ENCODE measurements around the gene HOXA11. TPM values are rescaled to one million over a fixed set of nuclear protein-coding genes. Genes with fewer than 3 reads are reported as not detected.

The HOXA11 gene
- total RNA-seq, 1 experiment from 2014 or later, result not detected

DNA sequence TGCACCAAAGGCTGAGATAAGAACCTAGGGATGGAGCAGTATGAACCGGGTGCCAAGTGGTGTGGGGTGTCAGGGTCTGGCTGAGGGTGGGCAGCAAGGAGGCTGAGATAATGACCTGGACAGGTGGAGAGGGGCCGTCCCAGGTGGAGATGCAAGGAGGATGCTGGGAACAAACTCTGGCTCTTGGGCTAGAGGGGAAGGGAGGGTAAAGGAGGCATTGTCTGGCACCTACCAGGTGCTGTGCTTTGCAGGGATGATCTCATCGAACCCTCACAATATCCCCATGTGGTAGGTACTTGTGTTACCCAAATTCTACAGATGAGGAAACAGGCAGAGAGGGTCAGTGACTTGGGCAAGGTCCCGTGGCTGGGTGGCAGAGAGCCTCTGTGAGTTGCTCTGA, 34.8 kb upstream of the HOXA11 start:
- DNase-seq (ENCODE audit: low spot score), result no peak
- BruUV-seq (replicated peaks), result no TSS peak
- CTCF ChIA-PET, result no interaction called here

DNA sequence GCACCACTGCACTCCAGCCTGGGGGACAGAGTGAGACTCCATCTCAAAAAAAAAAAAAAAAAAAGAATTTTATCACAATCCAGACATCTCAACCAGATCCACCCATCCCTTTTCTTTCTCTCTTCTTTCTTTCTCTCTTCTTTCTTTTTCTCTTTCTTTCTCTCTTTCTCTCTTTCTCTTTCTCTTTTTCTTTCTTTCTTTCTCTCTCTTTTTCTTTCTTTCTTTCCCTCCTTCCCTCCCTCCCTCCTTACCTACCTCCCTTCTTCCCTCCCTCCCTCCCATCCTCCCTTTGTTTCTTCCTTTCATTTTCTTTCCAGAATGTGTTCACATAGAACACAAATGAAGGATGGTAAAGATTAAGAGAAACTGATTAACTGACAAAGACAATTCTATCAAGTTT, 32.9 kb upstream of the HOXA11 start:
- H3K4me1 ChIP-seq (ENCODE audit: insufficient read depth, low read length, poor library complexity, severe bottlenecking), result no peaks in the 10 kb centered on the region
- CTCF ChIA-PET, result no interaction called here
- no peaks in the 10 kb centered on the region for H3K9me3 ChIP-seq (ENCODE audit: low read depth, low read length, poor library complexity, severe bottlenecking)
- no peaks in the 10 kb centered on the region for H3K36me3 ChIP-seq (ENCODE audit: insufficient read depth, low read length, poor library complexity, severe bottlenecking)
- no peak for TF ChIP-seq EZH2 (IDR thresholded peaks at IDR 0.05; ENCODE audit: borderline replicate concordance, low read depth, low read length, poor library complexity, severe bottlenecking)
- TF ChIP-seq, protein P1, sequence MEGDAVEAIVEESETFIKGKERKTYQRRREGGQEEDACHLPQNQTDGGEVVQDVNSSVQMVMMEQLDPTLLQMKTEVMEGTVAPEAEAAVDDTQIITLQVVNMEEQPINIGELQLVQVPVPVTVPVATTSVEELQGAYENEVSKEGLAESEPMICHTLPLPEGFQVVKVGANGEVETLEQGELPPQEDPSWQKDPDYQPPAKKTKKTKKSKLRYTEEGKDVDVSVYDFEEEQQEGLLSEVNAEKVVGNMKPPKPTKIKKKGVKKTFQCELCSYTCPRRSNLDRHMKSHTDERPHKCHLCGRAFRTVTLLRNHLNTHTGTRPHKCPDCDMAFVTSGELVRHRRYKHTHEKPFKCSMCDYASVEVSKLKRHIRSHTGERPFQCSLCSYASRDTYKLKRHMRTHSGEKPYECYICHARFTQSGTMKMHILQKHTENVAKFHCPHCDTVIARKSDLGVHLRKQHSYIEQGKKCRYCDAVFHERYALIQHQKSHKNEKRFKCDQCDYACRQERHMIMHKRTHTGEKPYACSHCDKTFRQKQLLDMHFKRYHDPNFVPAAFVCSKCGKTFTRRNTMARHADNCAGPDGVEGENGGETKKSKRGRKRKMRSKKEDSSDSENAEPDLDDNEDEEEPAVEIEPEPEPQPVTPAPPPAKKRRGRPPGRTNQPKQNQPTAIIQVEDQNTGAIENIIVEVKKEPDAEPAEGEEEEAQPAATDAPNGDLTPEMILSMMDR (conservative IDR thresholded peaks at IDR 0.05; ENCODE audit: low read depth, low read length), result no peak
- POLR2A ChIA-PET (ENCODE audit: low non-redundant PET), result no interaction called here
- intact Hi-C loops (cut with micrococcal nuclease; ENCODE audit: unreplicated experiment), result no loop called here
- no peak overlapping the region for H3K27ac ChIP-seq (ENCODE audit: low read depth, low read length, poor library complexity, severe bottlenecking)
- DNase-seq (ENCODE audit: low spot score), result no peak
- no peak overlapping the region for H3K4me3 ChIP-seq (ENCODE audit: low read depth, low read length, poor library complexity, severe bottlenecking)
- H3K27me3 ChIP-seq (replicated peaks; ENCODE audit: insufficient read depth, low read depth, low read length, poor library complexity), result peaks cover 41% of the 10 kb centered on the region
- BruUV-seq (replicated peaks), result no TSS peak

More for the DNA sequence above, 34.8 kb upstream of the HOXA11 start:
- POLR2A ChIA-PET (ENCODE audit: low non-redundant PET), result no interaction called here
- Histone ChIP-seq H3K4me3 (ENCODE audit: low read depth, low read length, poor library complexity, severe bottlenecking) (no peak overlapping the region), H3K27me3 (replicated peaks; ENCODE audit: insufficient read depth, low read depth, low read length, poor library complexity) (peaks cover 60% of the 10 kb centered on the region), H3K9me3 (ENCODE audit: low read depth, low read length, poor library complexity, severe bottlenecking) (no peaks in the 10 kb centered on the region), H3K4me1 (ENCODE audit: insufficient read depth, low read length, poor library complexity, severe bottlenecking) (no peaks in the 10 kb centered on the region), H3K36me3 (ENCODE audit: insufficient read depth, low read length, poor library complexity, severe bottlenecking) (no peaks in the 10 kb centered on the region), H3K27ac (ENCODE audit: low read depth, low read length, poor library complexity, severe bottlenecking) (no peak overlapping the region)
- intact Hi-C loops (cut with micrococcal nuclease; ENCODE audit: unreplicated experiment), result no loop called here
- no peak for TF ChIP-seq EZH2 (IDR thresholded peaks at IDR 0.05; ENCODE audit: borderline replicate concordance, low read depth, low read length, poor library complexity, severe bottlenecking)
- TF ChIP-seq, protein P1 (conservative IDR thresholded peaks at IDR 0.05; ENCODE audit: low read depth, low read length), result no peak

DNA sequence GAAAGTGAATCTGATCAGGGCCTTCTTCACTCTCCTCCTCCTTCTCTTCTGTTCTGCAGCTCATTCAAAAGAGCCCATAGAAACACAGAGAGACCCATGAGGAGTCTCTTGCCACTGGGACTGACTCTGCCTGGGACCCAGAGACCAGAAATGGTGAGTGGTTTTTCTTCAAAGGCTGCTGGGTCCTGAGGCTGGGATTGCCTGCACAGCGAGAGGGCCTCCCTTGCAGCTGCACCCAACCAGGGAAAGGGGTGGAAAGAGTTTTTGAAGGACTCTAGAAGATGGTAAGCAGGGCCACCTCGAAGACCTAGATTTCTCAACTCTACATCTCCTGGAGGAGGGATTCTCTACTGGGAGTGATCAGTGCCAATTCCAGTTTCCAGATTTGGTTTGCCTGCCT, 30.3 kb upstream of the HOXA11 start:
- Histone ChIP-seq H3K9me3 (ENCODE audit: low read depth, low read length, poor library complexity, severe bottlenecking) (no peaks in the 10 kb centered on the region), H3K4me1 (ENCODE audit: insufficient read depth, low read length, poor library complexity, severe bottlenecking) (no peaks in the 10 kb centered on the region), H3K36me3 (ENCODE audit: insufficient read depth, low read length, poor library complexity, severe bottlenecking) (no peaks in the 10 kb centered on the region), H3K4me3 (ENCODE audit: low read depth, low read length, poor library complexity, severe bottlenecking) (no peak overlapping the region), H3K27ac (ENCODE audit: low read depth, low read length, poor library complexity, severe bottlenecking) (no peak overlapping the region), H3K27me3 (replicated peaks; ENCODE audit: insufficient read depth, low read depth, low read length, poor library complexity) (peaks cover 39% of the 10 kb centered on the region)
- no peak for DNase-seq (ENCODE audit: low spot score)
- no TSS peak for BruUV-seq (replicated peaks)
- POLR2A ChIA-PET (ENCODE audit: low non-redundant PET), result no interaction called here
- no peak for TF ChIP-seq EZH2 (IDR thresholded peaks at IDR 0.05; ENCODE audit: borderline replicate concordance, low read depth, low read length, poor library complexity, severe bottlenecking)
- TF ChIP-seq, protein P1 (conservative IDR thresholded peaks at IDR 0.05; ENCODE audit: low read depth, low read length), result no peak
- intact Hi-C loops (cut with micrococcal nuclease; ENCODE audit: unreplicated experiment), result no loop called here
- CTCF ChIA-PET, result no interaction called here

Data from A673 (cell line).